ENCODE measurements around the gene GASK1A. TPM values are rescaled to one million over a fixed set of nuclear protein-coding genes. Genes with fewer than 3 reads are reported as not detected.
"Not testable (repeated sequence)": the region's sequence is repeated elsewhere in the genome, so short reads cannot be mapped to it uniquely, and the experiment has no call there.

GASK1A gene
- total RNA-seq, 1 experiment from 2014 or later, result not detected

- no peak for DNase-seq (ENCODE audit: low read depth)
These were observed 52.9 kb downstream of the GASK1A start for GRCh38 chr3:43031889-43032545.

GRCh38 chr3:43032646-43033628, 53.8 kb downstream of the GASK1A start:
- no peak for DNase-seq (ENCODE audit: low read depth)

DNA sequence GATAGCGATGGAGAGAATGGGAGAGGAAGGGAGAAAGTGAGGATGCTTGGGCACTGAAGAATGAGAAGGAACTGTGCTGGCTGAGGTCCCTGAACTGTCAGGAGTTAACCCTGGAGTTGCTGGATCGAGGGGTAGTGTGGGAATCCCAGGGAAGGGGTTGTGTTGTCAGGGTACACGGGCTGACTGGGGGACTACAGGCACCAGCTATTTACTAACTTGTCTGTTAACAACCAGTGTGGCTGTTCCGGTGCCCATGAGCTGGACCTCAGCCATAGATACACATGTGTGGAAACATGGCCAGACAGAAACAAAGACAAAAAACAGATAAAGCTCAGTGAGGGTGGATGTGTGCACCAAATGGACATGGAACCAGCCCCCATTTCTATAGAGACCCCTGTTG, 55.1 kb downstream of the GASK1A start:
- DNase-seq (ENCODE audit: low read depth), result no peak

GRCh38 chr3:43034911-43035310, 55.8 kb downstream of the GASK1A start:
- no peak for DNase-seq (ENCODE audit: low read depth)

DNA sequence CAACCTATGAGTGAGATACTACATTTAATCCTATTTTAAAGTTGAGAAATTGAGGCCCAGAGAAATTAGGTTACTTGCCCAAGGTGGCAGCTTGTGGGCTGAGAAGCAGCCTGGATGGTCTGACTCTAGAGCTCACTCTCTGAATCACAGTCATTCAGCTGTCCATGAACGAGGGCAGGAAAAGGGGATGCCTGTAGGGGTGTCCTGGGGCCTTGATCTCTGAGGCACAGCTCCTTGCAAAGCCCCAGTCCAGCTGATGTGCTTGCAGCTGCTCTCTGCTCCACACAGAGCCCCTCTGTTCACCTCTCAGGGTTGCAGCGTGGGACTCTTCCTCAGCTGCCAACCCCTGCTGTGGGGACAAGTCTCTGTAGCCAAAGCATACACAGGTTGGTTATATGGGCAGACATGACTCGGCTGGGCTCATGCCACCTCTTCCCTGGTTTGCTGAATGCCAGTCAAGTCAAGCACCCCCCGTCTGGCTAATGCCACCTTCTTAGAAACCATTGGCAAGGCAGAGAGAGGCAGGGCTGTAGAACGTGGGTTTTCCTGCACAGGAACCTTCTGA, 56.8 kb downstream of the GASK1A start:
- no peak for DNase-seq (ENCODE audit: low read depth)

DNA sequence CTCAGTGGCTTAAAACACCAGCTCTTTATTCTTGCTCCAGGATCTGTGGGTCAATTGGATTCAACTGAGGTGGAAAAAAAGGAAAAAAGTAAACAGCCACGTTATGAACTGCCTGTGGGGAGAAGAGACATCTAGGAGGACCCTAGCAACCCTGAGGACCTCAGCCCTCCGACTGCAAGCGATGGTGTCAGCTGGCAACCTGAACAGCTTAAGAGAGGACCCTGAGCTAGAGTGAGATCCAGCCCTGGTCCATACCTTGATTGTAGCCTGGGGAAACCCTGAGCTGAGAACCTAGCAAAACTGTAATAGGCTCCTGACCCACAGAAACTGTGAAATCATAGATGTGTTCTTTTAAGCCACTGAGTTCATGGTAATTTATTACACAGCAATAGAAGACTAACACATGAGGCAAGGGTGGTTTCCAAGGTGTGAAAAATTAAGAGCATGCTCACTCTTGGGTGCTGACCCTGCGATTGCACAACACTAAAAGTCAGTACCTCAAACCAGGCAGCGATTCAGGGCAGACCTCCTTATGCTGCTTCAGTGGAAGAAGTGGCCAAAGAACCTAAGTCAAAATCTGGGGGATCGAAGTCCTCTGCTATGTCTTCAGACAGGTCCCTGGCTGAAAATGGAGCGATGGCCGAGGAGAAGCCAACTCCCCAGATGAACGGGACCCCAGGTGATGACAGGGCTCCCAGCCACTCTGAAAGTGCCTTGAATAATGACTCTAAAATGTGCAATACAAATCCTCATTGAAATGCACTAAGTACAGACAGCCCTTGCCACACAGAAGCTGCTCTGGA, 57.7 kb downstream of the GASK1A start:
- DNase-seq (ENCODE audit: low read depth), result no peak

GRCh38 chr3:43038010-43038409, 58.9 kb downstream of the GASK1A start:
- DNase-seq (ENCODE audit: low read depth), result no peak

- no peak for DNase-seq (ENCODE audit: low read depth)
These were observed 62.4 kb downstream of the GASK1A start for GRCh38 chr3:43041517-43041916.

DNA sequence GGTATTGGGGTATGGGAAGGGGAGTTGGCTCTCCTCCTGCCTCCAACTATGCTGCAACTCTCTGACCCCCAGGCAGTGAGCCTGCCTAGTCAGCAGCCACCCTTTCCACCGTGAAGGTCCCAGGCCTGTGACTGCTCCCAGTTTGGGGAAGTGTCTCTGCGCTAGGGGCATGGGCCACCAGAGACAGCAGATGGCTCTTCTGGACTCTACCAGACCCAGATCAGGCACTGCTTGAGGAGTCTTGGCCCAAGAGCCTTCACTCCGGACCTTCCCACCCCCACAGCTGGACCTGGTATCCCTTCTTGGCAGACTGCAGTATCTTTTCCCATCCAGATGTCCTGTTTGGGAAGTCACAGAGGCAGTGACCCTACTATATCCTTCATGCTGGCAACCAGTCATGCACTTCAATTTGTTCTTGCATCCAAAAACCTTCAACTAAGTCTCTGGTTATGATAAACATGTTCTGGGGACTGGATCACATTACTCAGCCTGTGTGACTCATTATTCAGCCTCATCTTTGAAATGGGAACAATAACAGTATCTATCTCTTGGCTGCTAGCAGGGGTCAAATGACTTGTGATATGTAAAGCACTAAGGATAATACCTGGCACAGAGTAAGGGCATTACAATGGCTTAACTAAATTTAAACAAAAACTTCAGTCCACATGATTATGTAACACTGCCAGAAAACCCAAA, 64.1 kb downstream of the GASK1A start:
- DNase-seq (ENCODE audit: low read depth), result no peak

GRCh38 chr3:43043793-43044192, 64.7 kb downstream of the GASK1A start:
- DNase-seq (ENCODE audit: low read depth), result no peak

GRCh38 chr3:43045079-43045478, 66.0 kb downstream of the GASK1A start:
- not testable (repeated sequence) for DNase-seq (ENCODE audit: low read depth)

DNA sequence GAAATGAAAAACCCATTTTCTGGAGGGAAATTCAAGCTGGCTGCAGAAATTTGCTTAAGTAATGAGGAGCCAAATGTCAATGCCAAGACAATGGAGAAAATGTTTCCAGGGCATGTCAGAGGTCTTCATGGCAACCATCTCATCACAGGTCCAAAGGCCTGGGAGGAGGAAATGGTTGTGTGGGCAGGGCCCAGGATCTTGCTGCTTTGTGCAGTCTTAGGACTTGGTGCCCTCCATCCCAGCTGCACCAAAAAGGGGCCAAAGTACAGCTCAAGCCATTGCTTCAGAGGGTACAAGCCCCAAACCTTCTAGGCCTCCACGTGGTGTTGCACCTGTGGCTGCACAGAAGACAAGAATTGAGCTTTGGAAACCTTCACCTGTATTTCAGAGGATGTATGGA, 67.5 kb downstream of the GASK1A start:
- no peak for DNase-seq (ENCODE audit: low read depth)

GRCh38 chr3:43048470-43048869, 69.4 kb downstream of the GASK1A start:
- DNase-seq (ENCODE audit: low read depth), result no peak

DNA sequence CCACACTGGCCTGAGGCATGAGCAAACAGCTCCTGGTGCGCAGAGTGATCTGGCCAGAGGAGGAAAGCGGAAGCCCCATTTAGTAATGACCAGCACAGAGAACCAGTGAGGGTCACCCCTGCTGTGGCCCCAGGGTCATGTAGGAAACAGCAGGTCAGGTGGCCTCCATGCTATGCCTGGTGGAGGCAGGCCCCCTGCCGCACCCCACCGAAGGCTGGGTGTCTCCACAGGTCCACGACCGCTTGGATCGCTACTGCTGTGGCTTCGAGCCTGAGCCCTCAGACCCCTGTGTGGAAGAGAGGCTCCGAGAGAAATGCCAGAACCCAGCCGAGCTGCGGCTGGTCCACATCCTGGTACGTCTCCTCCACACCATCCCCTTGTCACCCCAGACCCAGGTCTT, 74.2 kb downstream of the GASK1A start:
- DNase-seq (ENCODE audit: low read depth), result no peak

- DNase-seq (ENCODE audit: low read depth), result no peak
These were observed 75.6 kb downstream of the GASK1A start for GRCh38 chr3:43054754-43055153.

- no peak for DNase-seq (ENCODE audit: low read depth)
These were observed 76.3 kb downstream of the GASK1A start for GRCh38 chr3:43055393-43055792.

- DNase-seq (ENCODE audit: low read depth), result no peak
These were observed 77.0 kb downstream of the GASK1A start for GRCh38 chr3:43055806-43056770.

DNA sequence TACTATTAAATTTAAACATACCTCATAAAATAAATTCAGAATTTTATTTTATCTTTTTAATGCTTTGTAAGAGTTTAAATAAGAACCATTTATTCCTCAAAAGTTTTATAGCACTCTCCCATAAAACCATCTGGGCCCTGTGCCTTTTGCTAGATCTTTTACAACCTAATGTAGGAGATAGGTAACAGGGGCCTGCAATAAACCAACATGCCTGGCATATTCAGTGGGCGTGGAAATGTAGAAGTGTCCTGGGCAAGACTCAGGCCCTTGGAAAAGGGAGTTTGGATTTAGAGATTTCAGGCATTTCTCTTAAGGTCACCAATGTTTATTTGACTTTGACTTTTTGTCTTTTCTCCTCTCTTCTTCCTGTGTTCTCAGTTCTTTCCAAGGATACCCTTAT, 80.3 kb downstream of the GASK1A start:
- DNase-seq (ENCODE audit: low read depth), result no peak

DNA sequence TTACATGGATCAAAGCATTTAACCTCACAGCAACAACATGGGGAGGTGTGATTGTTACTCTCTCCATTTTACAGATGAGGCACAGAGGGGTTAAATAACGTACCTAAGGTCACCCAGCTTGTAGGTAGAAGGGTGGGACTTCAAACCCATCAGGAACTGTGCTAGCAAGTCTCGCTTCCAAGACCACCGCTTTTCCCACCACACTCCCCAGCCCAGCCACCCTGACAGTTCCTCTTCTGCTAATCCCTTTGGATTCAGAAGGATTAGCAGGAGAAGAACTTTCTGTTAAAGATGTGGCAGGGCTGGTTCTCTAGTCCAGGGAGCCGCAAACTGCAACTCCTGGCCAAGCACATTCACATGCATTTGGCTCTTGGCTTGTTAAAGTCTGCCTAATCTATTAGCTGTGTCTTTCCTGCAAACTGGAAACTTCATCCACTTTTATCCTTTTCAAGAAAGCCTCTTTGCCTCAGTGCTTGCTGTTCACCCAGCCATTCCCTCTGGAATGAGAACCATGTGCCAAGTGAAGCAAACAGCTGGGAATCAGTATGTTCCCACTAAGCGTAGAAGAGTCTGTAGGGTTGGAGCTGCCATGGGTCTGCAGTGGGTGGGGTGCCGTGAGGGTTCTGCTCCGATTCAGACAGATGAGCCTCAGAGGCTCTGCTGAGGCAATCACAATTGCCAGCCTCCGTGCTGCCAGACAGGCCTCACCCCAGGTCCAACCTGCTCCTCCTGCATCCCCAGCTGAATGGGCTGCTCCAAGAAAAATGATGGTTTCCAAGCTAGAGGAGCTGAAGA, 82.2 kb downstream of the GASK1A start:
- DNase-seq (ENCODE audit: low read depth), result no peak
